Kidney tubule cell (primary cell): Measurements from ENCODE around the gene ZNF462.
"Not testable (repeated sequence)": the region's sequence is repeated elsewhere in the genome, so short reads cannot be mapped to it uniquely, and the experiment has no call there.

Experiments used
- DNase-seq: peaks from one replicate; pipeline ENCODE4 v3.0.0-alpha.2; 2018; ENCODE audit warnings: low spot score

ZNF462 gene

GRCh38 chr9:106962615-106963363, 99.8 kb downstream of the ZNF462 start:
- DNase-seq, result peak; percentile 24

GRCh38 chr9:106963684-106964083, 100.7 kb downstream of the ZNF462 start:
- no peak for DNase-seq

GRCh38 chr9:106964329-106964728, 101.4 kb downstream of the ZNF462 start:
- no peak for DNase-seq

GRCh38 chr9:106964822-106965525, 102.0 kb downstream of the ZNF462 start:
- no peak for DNase-seq

- DNase-seq, result no peak
Measured at GRCh38 chr9:106966481-106966880, 103.5 kb downstream of the ZNF462 start.

- DNase-seq, result no peak
Measured at GRCh38 chr9:106969696-106970095, 106.7 kb downstream of the ZNF462 start.

GRCh38 chr9:106970219-106970975, 107.4 kb downstream of the ZNF462 start:
- DNase-seq, result no peak

GRCh38 chr9:106970976-106971457, 108.1 kb downstream of the ZNF462 start:
- no peak for DNase-seq

GRCh38 chr9:106972082-106972481, 109.1 kb downstream of the ZNF462 start:
- no peak for DNase-seq

GRCh38 chr9:106974341-106974740, 111.4 kb downstream of the ZNF462 start:
- DNase-seq, result no peak

- no peak for DNase-seq
Measured at GRCh38 chr9:106976772-106977171, 113.8 kb downstream of the ZNF462 start.

- peak; percentile 81 for DNase-seq
Measured at GRCh38 chr9:106980551-106981101, 117.7 kb downstream of the ZNF462 start.

GRCh38 chr9:106981396-106982287, 118.7 kb downstream of the ZNF462 start:
- no peak for DNase-seq

- no peak for DNase-seq
Measured at GRCh38 chr9:106982636-106983035, 119.7 kb downstream of the ZNF462 start.

GRCh38 chr9:106983346-106983745, 120.4 kb downstream of the ZNF462 start:
- no peak for DNase-seq

GRCh38 chr9:106989904-106990303, 126.9 kb downstream of the ZNF462 start:
- DNase-seq, result not testable (repeated sequence)

- no peak for DNase-seq
Measured at GRCh38 chr9:106992186-106992585, 129.2 kb downstream of the ZNF462 start.

- no peak for DNase-seq
Measured at GRCh38 chr9:106993603-106994002, 130.6 kb downstream of the ZNF462 start.

- DNase-seq, result no peak
Measured at GRCh38 chr9:106994463-106994862, 131.5 kb downstream of the ZNF462 start.

- peak; percentile 28 for DNase-seq
Measured at GRCh38 chr9:107000218-107000617, 137.3 kb downstream of the ZNF462 start.

GRCh38 chr9:107005201-107005600, 142.2 kb downstream of the ZNF462 start:
- no peak for DNase-seq
